ENCODE data around the gene CENPC.
"Not testable (repeated sequence)": the region's sequence is repeated elsewhere in the genome, so short reads cannot be mapped to it uniquely, and the experiment has no call there.

Gene CENPC

GRCh38 chr4:67465032-67465762, 80.1 kb downstream of the CENPC start:
- no peak for DNase-seq

- DNase-seq: no peak
These were observed 84.7 kb downstream of the CENPC start for GRCh38 chr4:67460574-67460973.

- DNase-seq: no peak
These were observed 86.1 kb downstream of the CENPC start for GRCh38 chr4:67459164-67459563.

GRCh38 chr4:67456577-67457196, 88.6 kb downstream of the CENPC start:
- DNase-seq: no peak

- not testable (repeated sequence) for DNase-seq
These were observed 92.5 kb downstream of the CENPC start for GRCh38 chr4:67452846-67453205.

- no peak for DNase-seq
These were observed 93.0 kb downstream of the CENPC start for GRCh38 chr4:67452100-67452845.

- no peak for DNase-seq
These were observed 93.8 kb downstream of the CENPC start for GRCh38 chr4:67451464-67451863.

- DNase-seq: no peak
These were observed 96.7 kb downstream of the CENPC start for GRCh38 chr4:67448621-67449020.

GRCh38 chr4:67447873-67448272, 97.4 kb downstream of the CENPC start:
- DNase-seq: no peak

- DNase-seq: no peak
These were observed 98.5 kb downstream of the CENPC start for GRCh38 chr4:67446811-67447210.

- DNase-seq: not testable (repeated sequence)
These were observed 99.4 kb downstream of the CENPC start for GRCh38 chr4:67445881-67446280.

- DNase-seq: no peak
These were observed 106.3 kb downstream of the CENPC start for GRCh38 chr4:67438975-67439374.

- DNase-seq: no peak
These were observed 107.2 kb downstream of the CENPC start for GRCh38 chr4:67437974-67438713.

GRCh38 chr4:67436742-67437141, 108.6 kb downstream of the CENPC start:
- DNase-seq: no peak

GRCh38 chr4:67430989-67431388, 114.3 kb downstream of the CENPC start:
- no peak for DNase-seq

- DNase-seq: no peak
These were observed 116.5 kb downstream of the CENPC start for GRCh38 chr4:67428819-67429218.

All from CD4-positive, alpha-beta T cell treated with Interleukin-17A for 4 hours (primary cell).